Measurements from ENCODE around the gene TGFA.

- TF ChIP-seq, protein P1, sequence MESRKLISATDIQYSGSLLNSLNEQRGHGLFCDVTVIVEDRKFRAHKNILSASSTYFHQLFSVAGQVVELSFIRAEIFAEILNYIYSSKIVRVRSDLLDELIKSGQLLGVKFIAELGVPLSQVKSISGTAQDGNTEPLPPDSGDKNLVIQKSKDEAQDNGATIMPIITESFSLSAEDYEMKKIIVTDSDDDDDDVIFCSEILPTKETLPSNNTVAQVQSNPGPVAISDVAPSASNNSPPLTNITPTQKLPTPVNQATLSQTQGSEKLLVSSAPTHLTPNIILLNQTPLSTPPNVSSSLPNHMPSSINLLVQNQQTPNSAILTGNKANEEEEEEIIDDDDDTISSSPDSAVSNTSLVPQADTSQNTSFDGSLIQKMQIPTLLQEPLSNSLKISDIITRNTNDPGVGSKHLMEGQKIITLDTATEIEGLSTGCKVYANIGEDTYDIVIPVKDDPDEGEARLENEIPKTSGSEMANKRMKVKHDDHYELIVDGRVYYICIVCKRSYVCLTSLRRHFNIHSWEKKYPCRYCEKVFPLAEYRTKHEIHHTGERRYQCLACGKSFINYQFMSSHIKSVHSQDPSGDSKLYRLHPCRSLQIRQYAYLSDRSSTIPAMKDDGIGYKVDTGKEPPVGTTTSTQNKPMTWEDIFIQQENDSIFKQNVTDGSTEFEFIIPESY (IDR thresholded peaks at IDR 0.05), result no peak
- no peak for TF ChIP-seq CTCF (IDR thresholded peaks at IDR 0.05 in 2 of 3, conservative IDR thresholded peaks at IDR 0.05 in 1 of 3; ENCODE audit: control insufficient read depth in 2 of 3, extremely low read depth in 1 of 3, insufficient read depth in 1 of 3, low read depth in 3 of 3, low read length in 3 of 3)
- TF ChIP-seq POLR2A (IDR thresholded peaks at IDR 0.05; ENCODE audit: low read depth, low read length), result no peak
- no peak for TF ChIP-seq CBX3 (IDR thresholded peaks at IDR 0.05; ENCODE audit: borderline replicate concordance, low read depth)
These were observed 135.1 kb downstream of the TGFA start for GRCh38 chr2:70418514-70418913.
